HEK293 (cell line): ENCODE results near the gene E2F1.

Experiments
- HOXA7 ChIP-seq: sonication (generic); formaldehyde crosslinking; IDR thresholded peaks from 2 replicates; pipeline ENCODE4 v1.8.1; 2022; ENCODE audit warnings: missing genetic modification reagents, borderline replicate concordance
- KLF10 ChIP-seq: fragments of 450-650 bp; IDR thresholded peaks from 2 replicates; pipeline ENCODE4 v1.5.1; 2018; ENCODE audit warnings: missing biosample characterization, mild to moderate bottlenecking, missing genetic modification characterization
- ZBTB26 ChIP-seq: fragments of 450-650 bp; formaldehyde crosslinking; optimal IDR thresholded peaks from 2 replicates; pipeline ENCODE3; 2016; ENCODE audit warnings: missing biosample characterization, mild to moderate bottlenecking, missing genetic modification characterization
- ZBTB7A ChIP-seq: fragments of 450-650 bp; formaldehyde crosslinking; IDR thresholded peaks from 2 replicates; pipeline ENCODE4 v1.5.1; 2016; ENCODE audit warnings: low read depth, missing biosample characterization, missing genetic modification characterization
- ZFP37 ChIP-seq: fragments of 450-650 bp; formaldehyde crosslinking; IDR thresholded peaks from 2 replicates; pipeline ENCODE4 v1.5.1; 2016; ENCODE audit warnings: missing biosample characterization, missing genetic modification characterization
- ZNF23 ChIP-seq: fragments of 450-650 bp; formaldehyde crosslinking; IDR thresholded peaks from 2 replicates; pipeline ENCODE4 v1.5.1; 2016; ENCODE audit warnings: missing biosample characterization, missing genetic modification characterization, borderline replicate concordance
- ZNF311 ChIP-seq: fragments of 450-650 bp; formaldehyde crosslinking; IDR thresholded peaks from 2 replicates; pipeline ENCODE4 v1.5.1; 2017; ENCODE audit warnings: missing biosample characterization, missing genetic modification characterization, borderline replicate concordance
- TF ChIP-seq, protein P1 (sequence below): fragments of 450-650 bp; formaldehyde crosslinking; IDR thresholded peaks from 2 replicates; pipeline ENCODE4 v1.5.1; 2016; ENCODE audit warnings: missing biosample characterization, missing genetic modification characterization

- TF ChIP-seq, protein P1, sequence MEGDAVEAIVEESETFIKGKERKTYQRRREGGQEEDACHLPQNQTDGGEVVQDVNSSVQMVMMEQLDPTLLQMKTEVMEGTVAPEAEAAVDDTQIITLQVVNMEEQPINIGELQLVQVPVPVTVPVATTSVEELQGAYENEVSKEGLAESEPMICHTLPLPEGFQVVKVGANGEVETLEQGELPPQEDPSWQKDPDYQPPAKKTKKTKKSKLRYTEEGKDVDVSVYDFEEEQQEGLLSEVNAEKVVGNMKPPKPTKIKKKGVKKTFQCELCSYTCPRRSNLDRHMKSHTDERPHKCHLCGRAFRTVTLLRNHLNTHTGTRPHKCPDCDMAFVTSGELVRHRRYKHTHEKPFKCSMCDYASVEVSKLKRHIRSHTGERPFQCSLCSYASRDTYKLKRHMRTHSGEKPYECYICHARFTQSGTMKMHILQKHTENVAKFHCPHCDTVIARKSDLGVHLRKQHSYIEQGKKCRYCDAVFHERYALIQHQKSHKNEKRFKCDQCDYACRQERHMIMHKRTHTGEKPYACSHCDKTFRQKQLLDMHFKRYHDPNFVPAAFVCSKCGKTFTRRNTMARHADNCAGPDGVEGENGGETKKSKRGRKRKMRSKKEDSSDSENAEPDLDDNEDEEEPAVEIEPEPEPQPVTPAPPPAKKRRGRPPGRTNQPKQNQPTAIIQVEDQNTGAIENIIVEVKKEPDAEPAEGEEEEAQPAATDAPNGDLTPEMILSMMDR (tag by site-specific recombination): no peak
- no peak for TF ChIP-seq ZFP37 (tag by site-specific recombination)
- no peak for TF ChIP-seq KLF10
- TF ChIP-seq ZBTB26 (tag by site-specific recombination): no peak
- no peak for TF ChIP-seq ZBTB7A
- no peak for TF ChIP-seq HOXA7 (CRISPR knock-in tag)
- no peak for TF ChIP-seq ZNF23
- no peak for TF ChIP-seq ZNF311
Measured at GRCh38 chr20:33645072-33645358, 41.2 kb downstream of the E2F1 start.
